Activated CD8-positive, alpha-beta memory T cell treated with anti-CD3 and anti-CD28 coated beads for 1 hour (primary cell): ENCODE results near the gene AP2B1.
"Not testable (repeated sequence)": the region's sequence is repeated elsewhere in the genome, so short reads cannot be mapped to it uniquely, and the experiment has no call there.

Experiments
- DNase-seq, 2 donors: peaks; one replicate each; pipeline ENCODE4 v3.0.0-alpha.2; 2020; ENCODE audit warnings: low read depth in 1 of 2; ENCODE audit errors: extremely low read depth in 1 of 2

The AP2B1 gene

GRCh38 chr17:35744830-35745229 is 157.7 kb downstream of the AP2B1 start:
- DNase-seq = no peak

DNA sequence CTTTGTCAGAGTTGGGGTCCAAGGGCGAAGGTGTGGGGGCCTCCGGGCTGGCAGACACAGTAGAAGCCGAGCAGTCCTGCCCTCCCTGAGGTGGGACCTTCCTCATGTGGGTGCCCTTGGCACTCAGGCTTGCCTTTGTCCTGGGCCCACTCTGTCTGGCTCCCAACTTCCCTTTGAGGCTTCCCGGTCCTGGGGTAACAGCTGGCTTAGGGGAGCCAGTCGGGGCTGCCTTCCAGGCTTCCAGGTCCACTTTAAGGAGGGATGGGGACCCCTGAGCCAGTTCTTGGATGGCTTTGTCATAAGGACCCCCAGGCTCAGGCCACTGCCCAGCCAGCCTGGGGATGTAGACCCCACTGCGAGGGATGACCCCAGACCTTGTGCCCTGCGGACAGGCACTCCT is 158.1 kb downstream of the AP2B1 start:
- no peak for DNase-seq

DNA sequence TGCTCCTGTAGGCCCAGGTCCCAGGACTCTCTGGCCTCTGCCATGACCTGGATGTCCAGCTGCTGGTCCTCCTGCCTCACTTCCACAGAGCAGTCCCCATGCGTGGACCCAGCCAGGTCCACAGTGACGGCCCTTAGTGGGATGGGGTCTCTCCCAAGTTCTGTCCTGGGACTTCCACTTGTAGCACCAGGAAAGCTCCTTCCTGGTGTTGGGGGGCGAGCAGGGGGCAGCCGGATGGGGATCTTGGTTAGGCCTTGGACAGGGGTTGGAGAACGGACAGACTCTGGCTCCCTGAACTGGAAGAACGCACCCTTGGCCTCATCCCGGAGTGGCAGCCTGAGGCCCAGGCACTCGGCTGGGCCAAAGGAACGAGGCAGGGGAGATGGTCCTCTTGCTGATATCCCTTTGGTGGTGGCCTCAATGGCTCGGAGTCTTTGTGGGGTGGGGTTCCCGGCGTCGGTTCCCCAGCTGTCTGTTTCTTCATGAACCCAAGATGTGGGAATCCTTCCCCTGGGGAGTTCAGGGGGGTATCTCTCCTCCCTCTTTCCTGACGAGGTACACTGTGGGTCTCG is 158.7 kb downstream of the AP2B1 start:
- DNase-seq = no peak

DNA sequence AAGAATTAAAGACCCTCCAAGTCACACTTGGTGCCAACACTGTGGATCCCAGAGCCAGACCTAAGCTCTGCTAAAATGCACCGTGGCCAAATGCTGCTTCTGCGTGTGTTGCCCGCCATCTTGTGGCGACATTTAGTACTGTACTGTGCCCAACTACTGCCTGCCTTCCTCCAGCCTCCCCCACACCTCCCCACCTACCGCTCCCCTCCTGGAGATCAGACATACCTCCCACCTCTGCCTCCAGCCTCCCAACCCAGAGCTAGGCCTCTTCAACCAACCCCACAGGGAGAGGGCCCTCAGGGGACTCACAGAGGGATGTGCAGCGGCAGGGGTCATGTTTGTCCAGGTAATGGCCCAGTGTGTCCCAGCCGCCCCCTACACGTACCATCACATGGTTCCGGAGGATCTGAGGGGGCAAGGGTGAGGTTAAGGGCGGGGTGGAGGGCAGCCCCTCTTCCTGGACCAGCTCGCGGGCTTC is 160.5 kb downstream of the AP2B1 start:
- peak; percentile 48 to 64 for DNase-seq

- no peak for DNase-seq
Observed at GRCh38 chr17:35748341-35748841, 161.3 kb downstream of the AP2B1 start.

DNA sequence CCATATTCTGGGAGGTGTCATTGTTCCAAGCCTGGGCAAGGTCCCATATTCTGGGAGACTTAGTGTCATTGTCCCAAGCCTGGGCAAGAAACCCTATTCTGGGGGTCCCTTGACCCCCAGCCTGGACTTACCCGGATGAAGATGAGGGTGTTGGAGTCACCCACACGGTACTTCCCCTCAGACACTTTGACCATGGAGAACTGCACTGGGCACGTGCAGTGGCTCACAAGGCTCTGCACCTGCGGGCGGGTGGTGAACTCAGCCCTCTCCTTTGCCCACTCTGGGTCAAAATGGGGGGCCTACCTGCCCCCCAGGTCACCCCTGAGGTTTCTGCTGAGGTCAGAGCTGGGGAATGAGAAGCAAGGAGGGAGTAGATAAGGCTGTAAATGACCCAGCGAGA is 161.9 kb downstream of the AP2B1 start:
- DNase-seq = no peak

- DNase-seq = no peak
Observed at GRCh38 chr17:35749560-35750412, 162.7 kb downstream of the AP2B1 start.

DNA sequence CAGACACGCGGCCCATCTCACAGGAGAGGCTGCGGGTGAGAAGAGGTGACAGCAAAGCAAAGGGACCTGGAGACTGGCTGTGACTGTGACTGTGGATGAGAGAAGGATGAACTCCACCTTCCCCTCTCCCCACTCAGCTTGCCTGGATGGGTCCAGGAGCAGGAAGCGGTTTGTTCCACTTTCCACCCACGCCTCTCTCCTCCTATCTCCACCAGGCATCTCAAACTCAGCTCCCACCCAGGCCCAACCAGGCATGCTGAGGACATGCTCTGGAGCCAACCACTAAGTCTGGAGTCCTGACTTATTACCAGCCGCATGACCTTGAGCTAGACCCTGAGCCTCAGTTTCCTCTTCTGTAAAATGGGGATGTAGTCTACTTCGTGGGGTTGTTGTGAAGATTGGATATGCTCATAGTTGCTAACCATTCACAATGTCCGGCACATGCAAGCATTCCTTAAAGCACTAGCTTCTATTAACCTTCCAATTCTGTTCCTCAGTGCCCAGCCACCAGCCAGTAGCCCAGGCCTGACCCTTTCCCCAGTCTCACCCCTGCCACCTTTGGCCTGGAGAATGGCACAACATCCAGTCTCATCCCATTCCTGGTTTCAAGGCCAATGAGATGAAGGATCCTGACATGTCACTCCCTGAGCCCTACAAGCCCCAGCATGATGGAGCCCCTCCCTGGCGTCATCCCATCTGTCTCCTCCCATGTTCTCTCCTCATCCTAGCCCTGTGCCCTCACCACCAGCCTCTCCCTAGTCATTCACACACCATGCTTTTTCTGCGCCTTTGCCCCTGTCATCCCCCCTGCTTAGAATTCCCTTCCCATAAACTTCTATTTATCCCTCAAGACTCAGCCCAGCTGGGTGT is 163.6 kb downstream of the AP2B1 start:
- no peak for DNase-seq

DNA sequence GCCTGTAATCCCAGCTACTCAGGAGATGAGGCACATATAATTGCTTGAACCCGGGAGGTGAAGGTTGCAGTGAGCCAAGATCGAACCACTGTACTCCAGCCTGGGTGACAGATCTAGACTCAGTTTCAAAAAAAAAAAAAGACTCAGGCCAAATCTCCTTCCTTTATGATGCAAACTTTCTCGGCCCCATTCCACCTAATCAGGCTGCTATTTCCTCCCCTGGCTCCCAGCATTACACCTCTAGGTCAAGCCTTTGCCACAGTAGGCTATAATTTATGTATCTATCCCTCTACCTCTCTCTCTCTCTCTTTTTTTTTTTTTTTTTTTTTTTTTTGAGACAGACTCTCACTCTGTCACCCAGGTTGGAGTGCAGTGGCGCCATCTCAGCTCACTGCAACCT is 164.4 kb downstream of the AP2B1 start:
- DNase-seq = not testable (repeated sequence)

GRCh38 chr17:35752471-35752870 is 165.3 kb downstream of the AP2B1 start:
- no peak for DNase-seq

DNA sequence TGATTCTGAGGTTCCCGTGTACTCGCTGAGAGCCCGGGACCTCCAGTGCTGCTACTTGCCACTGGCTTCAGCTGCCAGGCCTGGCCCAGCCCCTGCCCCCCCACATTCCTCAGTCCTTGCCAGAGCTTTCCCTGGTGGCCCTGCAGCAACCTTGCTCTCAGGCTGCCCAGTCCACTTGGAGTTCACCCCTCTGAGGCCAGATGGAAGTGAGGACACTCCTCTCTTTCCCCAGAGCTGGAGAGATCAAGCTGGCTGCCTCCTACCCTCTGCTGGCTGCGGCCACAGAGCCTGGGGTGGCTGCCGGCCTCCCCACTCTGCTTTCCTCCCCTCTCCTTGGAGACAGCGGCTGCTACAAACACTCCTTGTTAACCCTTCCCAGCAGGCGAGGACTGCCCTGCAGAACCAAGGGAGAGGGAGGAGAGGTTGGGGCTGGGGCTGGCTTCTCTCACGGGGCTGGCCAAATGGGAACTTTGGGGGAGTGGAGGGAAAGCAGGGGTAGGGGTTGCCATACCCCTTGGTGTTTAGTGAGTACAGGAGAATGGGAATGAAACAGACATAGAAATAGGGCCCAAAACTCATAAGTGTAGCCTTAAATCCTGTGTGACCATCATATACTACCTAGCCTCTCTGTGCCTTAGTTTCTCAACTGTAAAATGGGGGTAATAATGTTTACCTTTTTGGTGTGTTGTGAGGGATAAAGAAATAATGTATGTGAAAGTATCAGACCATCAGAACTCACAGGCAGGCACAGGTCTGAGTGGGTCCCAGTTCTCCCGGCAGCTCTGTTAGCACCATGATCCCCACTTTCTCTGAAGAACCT is 166.0 kb downstream of the AP2B1 start, which contains the start of gene GAS2L2:
Gene GAS2L2 (minus strand): TSS at position 295 of the 820 bp plus-strand sequence. CDS start 389 bp downstream, outside the sequence.
- no peak for DNase-seq

DNA sequence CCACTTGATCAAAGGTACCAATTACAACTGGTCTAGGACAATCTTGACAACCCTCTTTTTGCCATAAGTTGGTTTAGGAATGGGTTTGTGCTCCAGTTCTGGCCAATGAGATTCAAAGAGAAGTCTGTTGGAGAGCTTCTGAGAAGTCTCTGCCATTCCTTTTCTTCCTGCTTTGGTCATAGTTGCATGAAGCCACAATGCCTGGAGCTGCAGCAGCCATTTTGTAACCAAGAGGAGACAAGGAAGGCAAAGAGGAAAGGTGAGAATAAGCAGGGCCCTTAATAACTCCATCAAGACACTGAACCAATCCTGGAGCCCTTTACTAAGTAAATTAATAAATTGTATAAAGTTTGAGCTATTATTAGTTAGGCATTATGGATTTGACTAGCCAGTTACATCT is 170.1 kb downstream of the AP2B1 start:
- no peak for DNase-seq

DNA sequence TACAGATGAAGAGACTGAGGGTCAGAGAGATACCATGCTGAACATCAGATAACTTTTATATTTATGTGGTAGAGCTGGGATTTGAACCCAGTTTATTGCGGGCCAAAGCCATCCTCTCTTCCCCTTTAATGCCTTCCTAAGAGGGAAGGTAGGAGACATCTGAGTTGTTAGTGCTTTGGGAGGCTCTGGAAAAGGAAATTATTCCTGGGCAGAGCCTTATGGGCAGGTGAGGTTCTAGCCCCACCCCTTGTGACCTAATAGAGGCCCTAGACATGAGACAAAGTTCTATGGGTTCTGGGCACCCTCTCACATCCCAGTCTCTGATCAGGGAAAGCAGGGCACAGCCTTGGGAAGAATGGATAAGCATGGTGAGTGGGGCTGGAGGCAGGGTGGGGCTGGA is 173.5 kb downstream of the AP2B1 start, which contains the start of gene C17orf50:
Gene C17orf50 (plus strand): TSS at position 301 of the 400 bp plus-strand sequence. CDS start 55 bp downstream, at position 356.
- DNase-seq = no peak

GRCh38 chr17:35761601-35762000 is 174.5 kb downstream of the AP2B1 start:
- DNase-seq = no peak

DNA sequence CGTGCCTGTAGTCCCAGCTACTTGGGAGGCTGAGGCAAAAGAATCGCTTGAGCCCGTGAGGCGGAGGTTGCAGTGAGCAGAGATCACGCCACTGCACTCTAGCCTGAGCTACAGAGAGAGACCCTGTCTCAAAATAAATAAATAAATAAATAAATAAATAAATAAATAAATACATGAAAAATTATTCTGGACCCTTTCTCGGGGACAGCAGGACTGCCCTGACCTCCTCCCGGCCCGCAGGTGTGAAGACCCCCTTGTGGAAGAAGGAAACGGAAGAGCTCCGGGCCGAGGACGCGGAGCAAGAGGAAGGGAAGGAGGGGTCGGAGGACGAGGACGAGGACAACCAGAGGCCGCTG is 176.6 kb downstream of the AP2B1 start:
- DNase-seq = no peak

- peak; percentile 62 to 78 for DNase-seq
Observed at GRCh38 chr17:35764123-35764991, 177.2 kb downstream of the AP2B1 start.

- DNase-seq = no peak
Observed at GRCh38 chr17:35765086-35765710, 178.1 kb downstream of the AP2B1 start.

GRCh38 chr17:35765756-35766488 is 178.8 kb downstream of the AP2B1 start:
- no peak for DNase-seq
